ES-I3 (cell line): ENCODE measurements around the gene AKT1S1.

Experiments
- H3K36me3 ChIP-seq: 2 replicates; pipeline ENCODE4 v1.6.1; 2013; ENCODE audit warnings: mild to moderate bottlenecking, low read length, control low read depth, moderate library complexity; ENCODE audit not compliant: insufficient read depth
- H3K4me1 ChIP-seq: 2 replicates; pipeline ENCODE4 v1.6.1; 2013; ENCODE audit warnings: mild to moderate bottlenecking, control low read depth, low read length; ENCODE audit not compliant: insufficient read depth
- H3K9ac ChIP-seq: 2 replicates; pipeline ENCODE4 v1.6.1; 2013; ENCODE audit warnings: low read depth, mild to moderate bottlenecking, low read length, moderate library complexity
- H3K9me3 ChIP-seq: 2 replicates; pipeline ENCODE4 v1.6.1; 2013; ENCODE audit warnings: mild to moderate bottlenecking, low read length, moderate library complexity; ENCODE audit not compliant: control insufficient read depth, insufficient read depth

The AKT1S1 gene

DNA sequence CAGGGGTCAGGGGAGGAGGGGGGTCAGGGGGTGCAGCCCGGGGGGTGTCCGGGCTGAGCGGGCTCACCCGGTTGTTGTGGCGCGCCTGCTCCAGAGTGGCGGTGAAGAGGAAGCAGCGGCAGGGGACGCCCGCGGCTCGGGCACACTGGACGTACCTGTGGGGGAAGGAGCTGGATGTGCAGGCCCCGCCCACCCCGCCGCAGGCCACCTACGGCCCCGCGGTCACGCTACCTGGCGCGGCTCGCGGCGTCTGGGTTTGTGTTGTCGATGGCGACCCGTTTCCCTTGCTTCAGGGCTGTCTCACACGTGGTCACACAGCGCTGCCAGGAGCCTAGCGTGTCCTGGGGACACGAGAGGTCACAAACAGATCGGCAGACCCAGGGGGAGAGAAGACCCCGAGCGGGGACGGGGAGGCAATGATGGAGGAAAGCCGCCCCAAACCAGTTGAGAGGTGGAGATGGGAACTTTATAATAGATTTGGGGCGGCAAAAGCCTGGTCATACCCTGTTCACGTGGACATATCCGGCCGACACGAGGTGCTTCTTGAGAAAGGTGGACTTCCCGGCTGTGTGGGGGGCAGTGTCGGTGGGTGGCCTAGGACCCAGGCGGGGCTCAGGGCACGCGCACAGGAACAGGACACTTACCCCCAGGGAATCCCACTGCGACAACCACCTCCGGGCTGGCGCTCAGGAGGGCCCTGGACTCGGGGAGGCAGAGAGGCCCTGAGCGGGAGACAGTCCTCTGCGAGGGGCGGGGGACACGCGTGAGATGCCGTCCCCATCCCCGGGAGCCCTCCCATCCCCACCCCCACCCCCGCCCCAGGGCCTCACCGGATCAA lies 15.4 kb downstream of the AKT1S1 start:
- Histone ChIP-seq H3K36me3 (peaks cover 13% of the 10 kb centered on the region), H3K4me1 (no peaks in the 10 kb centered on the region; the same call in 1 of the 2 replicates), H3K9me3 (no peaks in the 10 kb centered on the region), H3K9ac (no peak overlapping the region)

DNA sequence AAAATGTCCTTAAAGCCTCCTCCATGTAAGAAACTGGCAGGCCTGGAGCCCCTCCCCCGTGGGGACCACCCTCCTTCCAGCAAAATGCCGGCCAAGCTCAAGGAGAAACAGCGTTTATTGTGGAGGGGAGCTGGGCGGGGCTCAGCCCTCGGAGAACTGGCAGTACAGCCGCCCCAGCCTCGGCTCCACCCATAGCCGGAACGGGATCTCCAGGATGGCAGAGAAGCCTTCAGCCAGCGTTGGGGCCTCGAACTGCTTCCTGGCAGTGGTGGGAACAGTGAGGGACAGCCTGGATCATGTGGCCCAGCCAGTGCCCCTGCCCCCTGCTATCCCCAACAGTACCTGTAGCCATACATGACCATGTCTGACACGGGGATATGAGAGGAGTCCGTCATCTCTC lies 16.0 kb downstream of the AKT1S1 start:
- H3K36me3 ChIP-seq = peaks cover 13% of the 10 kb centered on the region
- no peak overlapping the region for H3K9ac ChIP-seq
- H3K9me3 ChIP-seq = no peaks in the 10 kb centered on the region
- no peaks in the 10 kb centered on the region; the same call in 1 of the 2 replicates for H3K4me1 ChIP-seq

DNA sequence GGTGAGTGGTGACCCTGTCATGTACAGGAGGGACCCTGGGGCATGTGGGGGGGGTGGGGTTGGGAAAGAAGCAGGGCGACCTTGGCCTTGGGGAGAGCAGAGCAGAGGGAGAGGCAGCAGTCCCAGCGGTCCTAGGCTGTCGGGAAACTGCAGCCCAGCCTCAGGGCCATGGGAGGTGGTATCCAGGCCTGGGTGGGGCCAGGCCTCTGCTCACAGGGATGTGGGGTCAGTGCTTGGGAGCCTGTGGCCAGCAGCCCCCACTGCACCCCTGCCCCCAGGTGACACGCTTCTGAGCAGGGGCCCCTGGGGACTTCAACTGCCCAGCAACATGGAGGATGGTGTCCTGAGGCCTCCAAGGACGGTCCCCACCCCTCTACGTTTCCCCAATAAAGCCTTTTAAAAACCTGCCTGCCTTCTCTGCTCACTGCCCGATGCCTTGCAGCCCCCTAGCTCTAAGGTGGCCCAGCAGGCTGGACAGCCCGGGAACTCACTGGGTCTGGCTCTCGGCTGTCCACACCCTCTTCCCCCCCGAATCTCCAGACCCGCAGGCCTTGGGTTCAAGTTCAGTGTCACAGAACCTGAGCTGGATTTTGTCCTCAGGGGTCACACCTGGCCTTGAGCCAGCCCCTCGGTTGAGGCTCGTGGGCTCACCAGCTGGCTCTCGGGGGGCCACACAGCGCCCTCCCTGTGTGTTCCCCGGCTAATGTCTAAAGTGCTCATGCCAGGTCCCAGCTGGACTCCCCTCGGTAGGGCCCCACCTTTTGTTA lies 16.6 kb downstream of the AKT1S1 start:
- Histone ChIP-seq H3K9ac (no peak overlapping the region), H3K36me3 (peaks cover 13% of the 10 kb centered on the region), H3K4me1 (no peaks in the 10 kb centered on the region; the same call in 1 of the 2 replicates), H3K9me3 (no peaks in the 10 kb centered on the region)

DNA sequence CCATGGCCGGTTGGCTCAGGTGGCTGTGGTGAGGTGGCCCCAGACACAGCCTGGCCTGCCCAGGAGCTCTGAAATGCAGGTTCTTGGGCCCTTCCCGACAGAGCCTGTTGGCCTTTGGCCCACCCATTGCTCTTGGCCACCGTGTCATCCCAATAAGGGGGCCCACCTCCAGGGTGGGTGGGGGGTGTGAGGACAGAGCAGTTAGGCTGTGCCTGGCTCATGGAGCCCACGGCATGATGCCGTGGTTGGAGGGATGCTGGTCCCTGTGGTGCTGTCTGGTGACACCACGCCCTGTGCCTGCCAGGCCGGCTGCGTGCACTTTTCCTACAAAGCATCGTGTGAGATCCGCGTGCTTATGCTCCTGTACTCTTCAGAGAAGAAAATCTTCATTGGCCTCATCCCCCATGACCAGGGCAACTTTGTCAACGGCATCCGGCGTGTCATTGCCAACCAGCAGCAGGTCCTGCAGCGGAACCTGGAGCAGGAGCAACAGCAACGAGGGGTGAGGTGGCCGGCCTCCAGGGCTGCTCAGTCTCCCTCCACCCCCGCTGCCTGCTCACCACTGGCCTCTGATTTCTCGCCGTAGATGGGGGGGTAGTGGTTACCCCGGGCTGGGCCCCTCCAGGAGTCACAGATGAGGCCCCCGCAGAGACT lies 17.3 kb downstream of the AKT1S1 start:
- H3K9ac ChIP-seq = no peak overlapping the region
- no peaks in the 10 kb centered on the region; the same call in 1 of the 2 replicates for H3K4me1 ChIP-seq
- no peaks in the 10 kb centered on the region for H3K9me3 ChIP-seq
- H3K36me3 ChIP-seq = peaks cover 12% of the 10 kb centered on the region

DNA sequence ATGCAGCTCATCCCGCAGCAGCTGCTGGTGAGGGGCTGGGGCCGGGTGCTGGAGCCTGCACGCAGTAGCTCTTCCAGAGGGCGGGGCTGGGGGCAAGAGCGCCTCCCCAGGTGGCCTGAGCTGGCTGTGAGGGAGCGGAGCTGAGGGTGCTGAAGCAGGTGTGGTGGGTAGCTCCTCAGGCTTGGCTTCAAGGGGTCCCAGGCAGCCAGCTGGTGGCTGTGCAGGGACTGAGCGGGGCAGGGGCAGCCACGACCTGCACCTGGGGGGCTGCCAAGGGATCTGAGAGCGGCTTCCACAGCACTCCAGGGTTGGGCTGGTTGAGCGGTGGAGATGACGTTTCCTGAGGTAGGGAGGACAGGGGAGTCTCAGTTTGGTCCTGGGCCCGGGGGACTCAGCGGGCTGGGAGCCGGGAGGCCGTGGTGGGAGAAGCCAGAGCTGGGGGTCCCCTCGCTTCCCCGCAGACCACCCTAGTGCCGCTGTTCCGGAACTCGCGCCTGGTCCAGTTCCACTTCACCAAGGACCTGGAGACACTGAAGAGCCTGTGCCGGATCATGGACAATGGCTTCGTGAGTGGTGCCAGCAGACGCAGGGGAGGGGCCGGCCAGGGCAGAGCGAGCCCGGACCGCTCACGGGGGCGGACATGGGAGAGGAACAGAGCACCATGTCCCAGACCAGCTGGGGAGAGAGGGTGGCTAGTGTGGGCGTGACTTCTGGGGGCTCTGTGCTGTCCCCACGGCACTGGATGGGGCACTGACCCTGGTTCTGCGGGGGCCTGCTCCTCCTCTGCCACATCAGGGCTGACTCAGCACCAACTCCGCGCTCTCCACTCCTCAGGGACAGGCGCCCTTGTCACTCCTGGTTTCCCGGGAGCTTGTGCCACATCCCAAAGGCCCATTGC lies 18.8 kb downstream of the AKT1S1 start:
- H3K36me3 ChIP-seq = peaks cover 2% of the 10 kb centered on the region; the same call in 1 of the 2 replicates
- H3K9ac ChIP-seq = no peak overlapping the region
- H3K9me3 ChIP-seq = no peaks in the 10 kb centered on the region
- H3K4me1 ChIP-seq = no peaks in the 10 kb centered on the region; the same call in 1 of the 2 replicates

GRCh38 chr19:49857838-49858087 lies 19.4 kb downstream of the AKT1S1 start:
- Histone ChIP-seq H3K4me1 (no peaks in the 10 kb centered on the region; the same call in 1 of the 2 replicates), H3K9me3 (no peaks in the 10 kb centered on the region), H3K36me3 (peaks cover 2% of the 10 kb centered on the region; the same call in 1 of the 2 replicates), H3K9ac (no peak overlapping the region)

GRCh38 chr19:49857061-49857837 lies 19.9 kb downstream of the AKT1S1 start:
- no peaks in the 10 kb centered on the region for H3K9me3 ChIP-seq
- peaks cover 2% of the 10 kb centered on the region; the same call in 1 of the 2 replicates for H3K4me1 ChIP-seq
- H3K36me3 ChIP-seq = peaks cover 2% of the 10 kb centered on the region; the same call in 1 of the 2 replicates
- H3K9ac ChIP-seq = no peak overlapping the region

DNA sequence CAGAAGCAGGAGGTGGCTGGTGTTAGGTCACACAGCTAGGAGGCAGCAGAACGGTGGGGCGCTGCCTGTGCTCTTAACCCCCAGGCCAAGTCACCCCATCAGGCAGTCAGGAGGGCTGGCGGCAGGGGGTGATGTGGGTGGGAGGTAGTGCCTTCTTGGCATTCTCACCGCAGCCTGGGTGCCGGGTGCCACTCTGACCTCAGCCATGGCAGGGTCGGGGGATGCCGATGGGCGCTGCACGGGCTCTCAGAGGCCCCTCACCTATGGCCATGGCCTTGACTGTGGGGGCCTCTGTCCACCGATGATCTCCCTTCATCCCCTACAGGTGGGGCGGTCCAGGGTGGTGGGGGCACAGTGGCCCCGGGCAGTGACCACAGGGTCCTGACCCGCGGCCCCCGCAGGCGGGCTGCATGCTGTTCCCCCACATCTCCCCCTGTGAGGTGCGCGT lies 20.6 kb downstream of the AKT1S1 start:
- Histone ChIP-seq H3K36me3 (peaks cover 2% of the 10 kb centered on the region; the same call in 1 of the 2 replicates), H3K9ac (no peak overlapping the region), H3K9me3 (no peaks in the 10 kb centered on the region)

GRCh38 chr19:49855676-49856573 lies 21.2 kb downstream of the AKT1S1 start:
- Histone ChIP-seq H3K9me3 (no peaks in the 10 kb centered on the region), H3K36me3 (peaks cover 2% of the 10 kb centered on the region; the same call in 1 of the 2 replicates), H3K9ac (no peak overlapping the region), H3K4me1 (peaks cover 3% of the 10 kb centered on the region; the same call in 1 of the 2 replicates)

More for the DNA sequence above, 20.6 kb downstream of the AKT1S1 start:
- H3K4me1 ChIP-seq = peaks cover 3% of the 10 kb centered on the region; the same call in 1 of the 2 replicates

GRCh38 chr19:49855277-49855675 lies 21.9 kb downstream of the AKT1S1 start:
- Histone ChIP-seq H3K36me3 (peaks cover 2% of the 10 kb centered on the region; the same call in 1 of the 2 replicates), H3K4me1 (peaks cover 3% of the 10 kb centered on the region; the same call in 1 of the 2 replicates), H3K9me3 (no peaks in the 10 kb centered on the region), H3K9ac (no peak overlapping the region)

GRCh38 chr19:49854378-49855263 lies 22.5 kb downstream of the AKT1S1 start:
- no peak overlapping the region for H3K9ac ChIP-seq
- 0 out of 2 replicates have a peak, but pooled peaks cover 7% of the 10 kb centered on the region for H3K4me1 ChIP-seq
- H3K9me3 ChIP-seq = no peaks in the 10 kb centered on the region
- H3K36me3 ChIP-seq = no peaks in the 10 kb centered on the region
